Effector memory CD4-positive, alpha-beta T cell (primary cell): ENCODE data around the gene DEAF1.

Source experiments
- DNase-seq, 3 donors: peaks; one replicate each; pipeline ENCODE4 v3.0.0-alpha.2; 2020
- H3K27ac ChIP-seq: 2 replicates; pipeline ENCODE4 v1.7.0; 2013; ENCODE audit warnings: mild to moderate bottlenecking, low read length, moderate library complexity; ENCODE audit not compliant: insufficient read depth, poor library complexity, severe bottlenecking
- H3K27me3 ChIP-seq: replicated peaks from 2 replicates; pipeline ENCODE4 v1.7.0; 2013; ENCODE audit warnings: mild to moderate bottlenecking, low read length; ENCODE audit not compliant: insufficient read depth, control insufficient read depth, poor library complexity, severe bottlenecking
- H3K36me3 ChIP-seq: 2 replicates; pipeline ENCODE4 v1.7.0; 2013; ENCODE audit warnings: mild to moderate bottlenecking, low read length, moderate library complexity; ENCODE audit not compliant: control insufficient read depth, insufficient read depth
- H3K4me1 ChIP-seq: 2 replicates; pipeline ENCODE4 v1.7.0; 2013; ENCODE audit warnings: low read length, mild to moderate bottlenecking; ENCODE audit not compliant: control insufficient read depth, insufficient read depth, poor library complexity, severe bottlenecking
- H3K4me3 ChIP-seq: 2 replicates; pipeline ENCODE4 v1.7.0; 2013; ENCODE audit warnings: low read length, low read depth, mild to moderate bottlenecking; ENCODE audit not compliant: insufficient read depth, poor library complexity, severe bottlenecking
- H3K9me3 ChIP-seq: 2 replicates; pipeline ENCODE4 v1.7.0; 2013; ENCODE audit warnings: mild to moderate bottlenecking, low read length, moderate library complexity; ENCODE audit not compliant: control insufficient read depth

Gene DEAF1

GRCh38 chr11:605286-606129 lies 89.5 kb downstream of the DEAF1 start:
- Histone ChIP-seq H3K27ac (no peak overlapping the region), H3K27me3 (no peaks in the 10 kb centered on the region), H3K36me3 (peaks cover 92% of the 10 kb centered on the region), H3K9me3 (no peaks in the 10 kb centered on the region), H3K4me1 (no peaks in the 10 kb centered on the region), H3K4me3 (no peak overlapping the region)
- DNase-seq: no peak

DNA sequence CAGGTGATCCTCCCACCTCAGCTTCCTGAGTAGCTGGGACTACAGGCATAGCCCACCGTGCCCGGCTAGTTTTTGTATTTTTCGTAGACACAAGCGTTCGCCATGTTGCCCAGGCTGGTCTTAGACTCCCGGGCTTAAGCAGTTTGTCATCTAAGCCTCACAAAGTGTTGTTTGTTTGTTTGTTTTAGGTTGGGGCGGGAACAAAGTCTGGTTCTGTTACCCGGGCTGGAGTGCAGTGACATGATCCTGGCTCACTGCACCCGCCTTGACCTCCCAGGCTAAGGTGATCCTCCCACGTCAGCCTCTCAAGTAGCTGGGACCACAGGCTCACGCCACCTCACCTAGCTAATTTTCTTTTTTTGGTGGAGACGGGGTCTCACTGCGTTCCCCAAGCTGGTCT lies 91.9 kb downstream of the DEAF1 start:
- H3K36me3 ChIP-seq: peaks cover 84% of the 10 kb centered on the region
- H3K4me3 ChIP-seq: no peak overlapping the region
- no peaks in the 10 kb centered on the region for H3K9me3 ChIP-seq
- no peak for DNase-seq
- H3K4me1 ChIP-seq: no peaks in the 10 kb centered on the region
- H3K27me3 ChIP-seq: no peaks in the 10 kb centered on the region
- H3K27ac ChIP-seq: no peak overlapping the region

GRCh38 chr11:601573-602245 lies 93.3 kb downstream of the DEAF1 start:
- H3K4me1 ChIP-seq: no peaks in the 10 kb centered on the region

GRCh38 chr11:598005-598680 lies 96.9 kb downstream of the DEAF1 start:
- Histone ChIP-seq H3K36me3 (peaks cover 76% of the 10 kb centered on the region), H3K4me3 (no peak overlapping the region), H3K27me3 (no peaks in the 10 kb centered on the region), H3K27ac (no peak overlapping the region), H3K4me1 (no peaks in the 10 kb centered on the region), H3K9me3 (no peaks in the 10 kb centered on the region)
- no peak for DNase-seq

More at GRCh38 chr11:601573-602245, 93.3 kb downstream of the DEAF1 start:
- H3K27me3 ChIP-seq: no peaks in the 10 kb centered on the region
- no peaks in the 10 kb centered on the region for H3K9me3 ChIP-seq
- H3K4me3 ChIP-seq: no peak overlapping the region
- H3K36me3 ChIP-seq: peaks cover 82% of the 10 kb centered on the region
- DNase-seq: no peak
- H3K27ac ChIP-seq: no peak overlapping the region

DNA sequence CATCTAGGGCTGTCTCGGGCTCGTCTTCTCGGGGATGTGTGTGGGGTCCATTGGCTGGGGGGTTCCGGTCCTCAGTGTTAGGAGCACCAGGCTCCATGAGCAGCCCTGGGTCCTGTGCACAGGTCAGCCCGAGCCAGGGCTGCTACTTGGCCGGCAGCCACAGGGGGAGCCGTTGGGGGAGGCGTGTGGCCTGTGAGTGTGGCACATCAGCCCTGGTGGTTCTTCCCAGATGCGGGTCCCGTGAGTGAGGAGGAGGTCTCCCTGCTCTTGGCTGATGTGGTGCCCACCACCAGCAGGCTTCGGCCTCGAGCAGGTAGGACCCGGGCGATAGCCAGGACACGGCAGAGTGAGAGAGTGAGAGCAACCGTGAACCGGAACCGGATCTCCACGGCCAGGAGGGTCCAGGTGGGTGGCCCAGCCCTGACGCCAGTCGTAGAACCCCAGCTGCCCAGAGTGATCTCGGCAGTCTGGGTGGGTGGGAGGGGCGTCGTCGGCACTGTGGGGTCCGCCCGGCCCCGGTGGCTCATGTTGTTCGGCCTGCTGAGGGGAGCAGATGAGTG lies 97.8 kb downstream of the DEAF1 start:
- Histone ChIP-seq H3K4me1 (no peaks in the 10 kb centered on the region), H3K36me3 (peaks cover 78% of the 10 kb centered on the region), H3K4me3 (no peak overlapping the region), H3K9me3 (no peaks in the 10 kb centered on the region), H3K27me3 (no peaks in the 10 kb centered on the region), H3K27ac (no peak overlapping the region)
- no peak for DNase-seq

DNA sequence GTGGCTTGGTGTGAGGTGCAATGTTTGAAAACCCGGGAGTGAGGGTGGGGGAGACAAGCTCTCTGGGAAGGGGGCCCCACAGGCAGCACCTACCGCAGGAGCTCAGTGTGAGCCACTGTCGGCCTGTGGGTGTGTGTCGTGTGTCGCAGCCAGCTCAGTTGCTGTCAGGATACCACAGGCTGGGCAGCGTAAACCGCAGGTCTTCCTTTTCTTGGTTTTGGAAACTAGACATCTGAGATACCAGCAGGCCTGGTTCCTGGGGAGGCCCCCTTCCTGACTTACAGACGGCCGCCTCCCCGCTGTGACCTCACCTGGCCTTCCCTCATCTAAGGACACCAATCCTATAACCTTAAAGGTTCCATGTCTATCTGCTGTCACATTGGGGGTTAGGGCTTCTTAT lies 98.6 kb downstream of the DEAF1 start:
- Histone ChIP-seq H3K36me3 (peaks cover 76% of the 10 kb centered on the region), H3K9me3 (no peaks in the 10 kb centered on the region), H3K4me1 (no peaks in the 10 kb centered on the region), H3K27me3 (no peaks in the 10 kb centered on the region), H3K27ac (peak overlapping the region; percentile 21), H3K4me3 (no peak overlapping the region)
- no peak for DNase-seq

DNA sequence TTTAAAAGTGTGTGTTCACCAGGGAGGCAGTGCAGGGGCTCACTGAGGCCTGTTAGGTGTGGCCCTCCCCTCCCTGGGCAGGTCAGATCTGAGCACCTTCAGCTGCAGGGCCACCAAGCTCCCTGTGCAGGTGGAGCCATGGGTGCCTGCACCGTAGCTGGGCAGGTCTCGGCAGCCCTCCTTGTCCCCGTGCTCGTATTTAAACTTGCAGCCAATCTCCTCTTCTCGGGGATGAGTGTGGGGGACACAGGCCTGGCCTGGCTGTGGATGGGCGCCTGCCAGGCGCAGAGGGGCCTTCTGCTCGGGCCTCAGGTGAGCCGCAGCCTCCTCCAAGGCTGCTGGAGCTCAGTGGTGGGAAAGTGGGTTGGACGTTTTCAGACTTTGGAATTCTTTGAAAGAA lies 99.6 kb downstream of the DEAF1 start:
- H3K9me3 ChIP-seq: no peaks in the 10 kb centered on the region
- no peaks in the 10 kb centered on the region for H3K27me3 ChIP-seq
- no peak overlapping the region for H3K4me3 ChIP-seq
- no peaks in the 10 kb centered on the region for H3K4me1 ChIP-seq
- no peak overlapping the region for H3K27ac ChIP-seq
- peaks cover 77% of the 10 kb centered on the region for H3K36me3 ChIP-seq
- no peak for DNase-seq
